Thoracic aorta (tissue), 2 donors: ENCODE results near the gene ZBTB21. TPM values are rescaled to one million over a fixed set of nuclear protein-coding genes. Genes with fewer than 3 reads are reported as not detected.

Source experiments
- ATAC-seq: fragments of 150-250 bp; one replicate; pipeline ENCODE4 v1.8.0; 2017; ENCODE audit warnings: low read depth; ENCODE audit not compliant: insufficient number of reproducible peaks, low FRiP score
- DNase-seq: peaks from one replicate; pipeline ENCODE4 v3.0.0-alpha.2; 2020; ENCODE audit warnings: low spot score
- H3K27ac ChIP-seq, 2 donors: fragments of 200-600 bp; sonication (generic); 1 replicate in 1 of 2; 2 replicates in 1 of 2; pipeline ENCODE4 v1.5.1; 2016; ENCODE audit warnings: mild to moderate bottlenecking in 2 of 2, moderate library complexity in 2 of 2
- H3K27me3 ChIP-seq: fragments of 200-600 bp; sonication (generic); replicated peaks from 2 replicates; pipeline ENCODE4 v1.6.0; 2016; ENCODE audit warnings: mild to moderate bottlenecking; ENCODE audit not compliant: insufficient read depth
- H3K36me3 ChIP-seq: fragments of 200-600 bp; sonication (generic); one replicate; pipeline ENCODE4 v1.5.1; 2016
- H3K4me1 ChIP-seq, 2 donors: fragments of 200-600 bp; sonication (generic); 1 replicate in 1 of 2; 2 replicates in 1 of 2; pipeline versions ENCODE4 v1.5.1 to v1.6.0; 2016; ENCODE audit warnings: low read depth in 2 of 2, mild to moderate bottlenecking in 1 of 2; ENCODE audit not compliant: control insufficient read depth in 1 of 2
- H3K4me3 ChIP-seq: fragments of 200-600 bp; sonication (generic); 2 replicates; pipeline ENCODE4 v1.5.1; 2016; ENCODE audit warnings: mild to moderate bottlenecking
- H3K9me3 ChIP-seq: fragments of 200-600 bp; sonication (generic); 2 replicates; pipeline ENCODE4 v1.5.1; 2016
- total RNA-seq, 2 donors: library from RNA; depleted of rRNA; stranded (reverse); fragments of >200 nt; gene quantifications; one replicate each; pipeline versions ENCODE4 v1.1.0 to v1.2.3, GENCODE V29; 2016
- TF ChIP-seq, protein P1 (sequence below): fragments of 200-600 bp; sonication (generic); IDR thresholded peaks from one replicate; pipeline ENCODE4 v1.5.1; 2019; ENCODE audit warnings: antibody characterized with exemption

ZBTB21 gene
- total RNA-seq, 2 donors from 2014 or later = 16.5 to 23.8 TPM

DNA sequence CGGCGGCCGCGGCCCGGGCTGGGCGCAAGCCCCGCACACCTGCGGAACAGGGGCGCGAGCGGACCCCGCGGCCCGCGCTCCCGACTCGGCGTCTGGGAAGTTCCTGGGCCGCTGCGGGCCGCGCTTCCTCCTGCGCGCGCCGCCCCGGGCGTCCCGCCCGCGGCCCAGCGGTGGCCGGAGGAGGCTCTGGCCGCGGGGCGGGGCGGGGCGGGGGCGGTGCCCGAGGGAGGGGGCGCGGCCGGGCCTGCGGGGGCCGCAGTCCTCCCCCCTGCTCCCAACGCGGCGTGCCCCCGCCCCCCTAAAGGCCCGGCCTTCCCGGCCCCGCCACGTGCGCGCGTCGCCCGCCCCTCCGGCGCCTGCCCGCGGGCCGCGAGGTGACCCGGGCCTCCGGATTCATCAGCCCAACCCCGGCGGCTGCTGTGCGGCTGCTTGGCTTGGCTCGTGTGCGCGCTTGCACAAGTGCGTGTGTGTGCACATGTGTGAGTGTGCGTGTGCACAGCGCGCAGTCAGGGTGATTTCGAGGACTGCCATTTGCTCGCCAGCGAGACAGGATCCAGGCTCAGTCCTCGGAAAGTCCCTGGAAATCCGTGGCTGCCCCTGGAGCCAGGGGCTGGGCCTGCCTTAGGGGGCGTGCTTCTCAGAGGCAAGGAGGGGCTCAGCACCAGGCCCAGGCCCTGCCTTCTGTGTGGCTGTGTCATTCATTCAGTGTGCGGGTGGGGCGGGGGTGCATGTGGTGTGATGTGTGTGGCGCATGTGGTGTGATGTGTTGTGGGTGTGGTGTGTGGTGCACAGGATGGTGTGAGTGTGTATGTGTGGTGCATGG lies 56.1 kb downstream of the ZBTB21 start, which contains the start of gene C2CD2:
Gene C2CD2 (minus strand): TSS at position 188 of the 823 bp plus-strand sequence. CDS start 370 bp downstream, outside the sequence.
- Histone ChIP-seq H3K9me3 (no peaks in the 10 kb centered on the region), H3K4me3 (peak within 1 kb of the TSS; percentile 80), H3K27ac (peak within 1 kb of the TSS; percentile 76 to 87), H3K36me3 (no peaks in the 10 kb centered on the region), H3K4me1 (peaks cover 19 to 59% of the 10 kb centered on the region in 2 donors), H3K27me3 (no peaks in the 10 kb centered on the region)
- peak; percentile 51 for ATAC-seq
- no peak for DNase-seq
- TF ChIP-seq, protein P1, sequence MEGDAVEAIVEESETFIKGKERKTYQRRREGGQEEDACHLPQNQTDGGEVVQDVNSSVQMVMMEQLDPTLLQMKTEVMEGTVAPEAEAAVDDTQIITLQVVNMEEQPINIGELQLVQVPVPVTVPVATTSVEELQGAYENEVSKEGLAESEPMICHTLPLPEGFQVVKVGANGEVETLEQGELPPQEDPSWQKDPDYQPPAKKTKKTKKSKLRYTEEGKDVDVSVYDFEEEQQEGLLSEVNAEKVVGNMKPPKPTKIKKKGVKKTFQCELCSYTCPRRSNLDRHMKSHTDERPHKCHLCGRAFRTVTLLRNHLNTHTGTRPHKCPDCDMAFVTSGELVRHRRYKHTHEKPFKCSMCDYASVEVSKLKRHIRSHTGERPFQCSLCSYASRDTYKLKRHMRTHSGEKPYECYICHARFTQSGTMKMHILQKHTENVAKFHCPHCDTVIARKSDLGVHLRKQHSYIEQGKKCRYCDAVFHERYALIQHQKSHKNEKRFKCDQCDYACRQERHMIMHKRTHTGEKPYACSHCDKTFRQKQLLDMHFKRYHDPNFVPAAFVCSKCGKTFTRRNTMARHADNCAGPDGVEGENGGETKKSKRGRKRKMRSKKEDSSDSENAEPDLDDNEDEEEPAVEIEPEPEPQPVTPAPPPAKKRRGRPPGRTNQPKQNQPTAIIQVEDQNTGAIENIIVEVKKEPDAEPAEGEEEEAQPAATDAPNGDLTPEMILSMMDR = no peak

DNA sequence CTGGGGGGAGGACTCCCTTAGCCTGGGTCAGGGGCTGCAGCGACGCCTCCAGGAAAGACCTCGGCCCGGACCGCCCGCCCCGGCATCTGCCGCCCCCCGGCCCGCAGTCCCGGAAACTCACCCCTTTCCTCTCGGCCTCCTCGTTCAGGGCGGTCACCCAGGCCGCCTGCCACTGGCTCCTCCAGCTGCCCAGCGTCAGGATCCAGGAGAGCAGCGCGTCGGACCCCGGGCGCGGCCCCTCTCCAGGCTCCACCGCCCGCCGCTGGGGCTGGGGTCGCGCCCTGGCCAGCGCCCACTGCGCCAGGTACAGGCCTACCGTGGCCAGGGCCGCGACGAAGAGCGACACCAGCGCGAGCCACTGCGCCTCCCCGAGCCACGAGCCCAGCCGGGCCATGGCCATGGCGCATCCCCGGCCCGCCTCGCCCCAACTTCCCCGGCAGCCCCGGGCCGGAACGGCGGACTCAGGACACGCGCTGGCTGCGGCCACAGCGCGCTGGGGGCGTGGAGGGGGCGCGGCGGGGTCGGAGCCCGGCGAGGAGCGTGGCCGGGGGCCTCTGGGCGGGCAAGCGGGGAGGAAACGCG lies 56.8 kb downstream of the ZBTB21 start:
- DNase-seq (no peak), ATAC-seq (no peak)
- H3K4me3 ChIP-seq = peak overlapping the region; percentile 80
- H3K9me3 ChIP-seq = no peaks in the 10 kb centered on the region
- TF ChIP-seq, protein P1 = no peak
- H3K36me3 ChIP-seq = no peaks in the 10 kb centered on the region
- H3K27me3 ChIP-seq = no peaks in the 10 kb centered on the region
- H3K4me1 ChIP-seq = peaks cover 15 to 59% of the 10 kb centered on the region in 2 donors
- H3K27ac ChIP-seq = peak overlapping the region; percentile 76 to 87

DNA sequence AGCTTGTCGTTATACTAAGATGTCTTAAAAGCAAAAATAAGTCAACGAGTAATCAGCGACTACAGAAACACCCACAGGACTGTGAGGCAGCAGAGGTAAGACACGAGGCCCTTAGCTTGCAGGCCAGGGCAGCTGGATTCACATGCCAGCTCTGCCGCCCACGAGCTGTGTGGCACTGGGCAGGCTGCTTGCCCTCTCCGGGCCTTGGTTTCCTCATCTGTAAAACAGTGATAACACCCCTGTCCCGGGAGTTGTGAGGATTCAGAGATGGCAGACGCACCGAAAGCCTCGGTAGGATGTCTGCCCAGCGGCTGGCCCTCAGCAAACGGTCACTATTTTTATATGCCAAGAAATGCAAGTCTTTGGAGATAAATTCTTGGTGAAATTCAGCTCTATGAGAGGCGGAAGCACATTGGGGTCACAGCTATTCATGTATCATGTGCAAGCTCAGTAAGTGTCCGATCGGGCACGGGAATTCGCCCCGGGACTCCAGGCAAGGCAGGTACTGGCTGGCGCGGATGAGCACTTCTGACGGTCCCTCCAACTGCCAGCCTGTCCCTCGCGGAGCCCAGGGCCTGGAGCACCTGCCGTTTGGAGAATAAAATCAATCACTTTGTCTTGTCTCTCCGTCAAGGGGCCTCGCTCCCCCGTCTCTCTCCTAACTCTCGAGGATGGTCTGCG lies 57.5 kb downstream of the ZBTB21 start:
- ATAC-seq (no peak), DNase-seq (no peak)
- H3K36me3 ChIP-seq = no peaks in the 10 kb centered on the region
- H3K4me3 ChIP-seq = peak overlapping the region; percentile 80
- no peaks in the 10 kb centered on the region for H3K27me3 ChIP-seq
- H3K9me3 ChIP-seq = no peaks in the 10 kb centered on the region
- H3K4me1 ChIP-seq = peaks cover 14 to 59% of the 10 kb centered on the region in 2 donors
- TF ChIP-seq, protein P1 = no peak
- peak overlapping the region; percentile 76 to 87 for H3K27ac ChIP-seq

DNA sequence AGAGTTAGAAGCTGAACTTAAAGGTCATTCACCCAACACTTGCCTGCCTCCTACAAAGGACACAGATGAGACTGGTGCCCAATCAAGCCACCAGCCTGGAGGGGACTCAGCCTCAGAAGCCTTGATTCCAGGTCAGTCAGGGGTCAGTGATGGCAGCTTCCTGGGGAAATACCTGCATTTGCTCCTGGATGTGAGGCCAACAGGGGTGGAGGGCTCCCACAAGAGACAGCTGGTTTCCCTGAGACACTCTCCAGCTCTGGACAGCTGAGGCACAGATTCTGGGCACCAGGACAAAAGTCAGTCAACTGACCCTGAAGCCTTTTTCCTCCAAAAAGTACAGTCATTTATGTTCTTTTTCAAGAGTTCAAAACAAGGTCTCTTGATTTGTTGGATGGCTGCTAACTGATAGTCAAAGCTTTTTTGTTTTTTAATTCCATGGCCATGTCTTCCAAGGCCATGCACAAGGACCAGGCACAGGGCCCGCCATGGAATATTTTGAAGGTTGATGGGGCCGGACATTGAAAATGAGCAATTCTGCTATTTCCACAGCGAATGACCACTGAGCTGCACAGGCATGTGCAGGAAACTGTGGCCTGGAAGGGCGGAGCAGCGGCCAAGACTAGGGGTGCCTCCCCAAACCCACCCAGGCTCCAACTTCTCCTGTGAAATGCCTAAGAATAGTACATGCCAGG lies 58.1 kb downstream of the ZBTB21 start:
- Histone ChIP-seq H3K27ac (peak overlapping the region in 1 of 2 donors; percentile 87), H3K9me3 (no peaks in the 10 kb centered on the region), H3K4me1 (peaks cover 19 to 58% of the 10 kb centered on the region in 2 donors), H3K27me3 (no peaks in the 10 kb centered on the region), H3K36me3 (no peaks in the 10 kb centered on the region), H3K4me3 (peak overlapping the region; percentile 80)
- no peak for DNase-seq
- no peak for ATAC-seq
- TF ChIP-seq, protein P1 = no peak
